ENCODE results near the gene SULT6B1.
"Not testable (repeated sequence)": the region's sequence is repeated elsewhere in the genome, so short reads cannot be mapped to it uniquely, and the experiment has no call there.

DNA sequence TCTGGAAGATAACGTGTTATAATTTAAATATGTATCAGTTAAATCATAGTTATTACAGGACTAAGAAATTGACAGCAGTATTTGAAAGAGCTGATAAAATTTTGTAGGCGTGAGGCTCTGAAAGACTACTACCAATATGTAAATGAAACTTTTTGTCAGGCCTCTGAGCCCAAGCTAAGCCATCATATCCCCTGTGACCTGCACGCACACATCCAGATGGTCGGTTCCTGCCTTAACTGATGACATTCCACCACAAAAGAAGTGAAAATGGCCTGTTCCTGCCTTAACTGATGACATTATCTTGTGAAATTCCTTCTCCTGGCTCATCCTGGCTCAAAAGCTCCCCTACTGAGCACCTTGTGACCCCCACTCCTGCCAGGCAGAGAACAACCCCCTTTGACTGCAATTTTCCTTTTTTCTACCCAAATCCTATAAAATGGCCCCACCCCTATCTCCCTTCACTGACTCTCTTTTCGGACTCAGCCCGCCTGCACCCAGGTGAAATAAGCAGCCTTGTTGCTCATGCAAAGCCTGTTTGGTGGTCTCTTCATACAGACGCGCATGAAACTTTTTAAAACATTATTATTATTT lies 16.7 kb upstream of the SULT6B1 start:
- 0 out of 2 replicates have a peak, but pooled peaks have one; percentile 16 for TF ChIP-seq POLR2AphosphoS5 (IDR thresholded peaks at IDR 0.05; ENCODE audit: low read depth, low read length)
- not testable (repeated sequence) for TF ChIP-seq TAF1 (IDR thresholded peaks at IDR 0.05; ENCODE audit: borderline replicate concordance, insufficient read depth, low read length)
